GM20431 (cell line): ENCODE results near the gene GAST.

ENCODE experiments used
- in situ Hi-C: fragments of 300-500 bp; cut with MseI, MboI; formaldehyde crosslinking; loops from one replicate; pipeline ENCODE4 v1.15.0; 2020; ENCODE audit warnings: low sequenced_read_pairs; ENCODE audit not compliant: unreplicated experiment

Gene GAST

GRCh38 chr17:41736983-41737679 lies 25.0 kb downstream of the GAST start:
- in situ Hi-C loops, result loop anchor here (10.0 kb wide), 1 partner anchor 68 kb away; no protein-coding TSS in a partner anchor

- in situ Hi-C loops, result loop anchor here (10.0 kb wide), 1 partner anchor 67 kb away; no protein-coding TSS in a partner anchor
Measured at GRCh38 chr17:41737680-41738023, 25.5 kb downstream of the GAST start.

- in situ Hi-C loops, result loop anchor here (10.0 kb wide), 1 partner anchor 67 kb away; no protein-coding TSS in a partner anchor
Measured at GRCh38 chr17:41738077-41738800, 26.1 kb downstream of the GAST start.

GRCh38 chr17:41738801-41739112 lies 26.6 kb downstream of the GAST start:
- in situ Hi-C loops, result loop anchor here (10.0 kb wide), 1 partner anchor 66 kb away; no protein-coding TSS in a partner anchor

GRCh38 chr17:41739661-41740352 lies 27.7 kb downstream of the GAST start:
- in situ Hi-C loops, result loop anchor here (10.0 kb wide), 1 partner anchor 65 kb away; no protein-coding TSS in a partner anchor

GRCh38 chr17:41740506-41740905 lies 28.4 kb downstream of the GAST start:
- in situ Hi-C loops, result no loop called here

GRCh38 chr17:41741709-41742108 lies 29.6 kb downstream of the GAST start:
- in situ Hi-C loops, result no loop called here

- in situ Hi-C loops, result no loop called here
Measured at GRCh38 chr17:41748275-41748674, 36.1 kb downstream of the GAST start.

GRCh38 chr17:41750862-41751261 lies 38.7 kb downstream of the GAST start:
- in situ Hi-C loops, result no loop called here

- in situ Hi-C loops, result no loop called here
Measured at GRCh38 chr17:41751288-41751687, 39.2 kb downstream of the GAST start.

GRCh38 chr17:41754066-41754465 lies 41.9 kb downstream of the GAST start:
- in situ Hi-C loops, result no loop called here

- in situ Hi-C loops, result no loop called here
Measured at GRCh38 chr17:41758601-41759000, 46.5 kb downstream of the GAST start.

GRCh38 chr17:41760878-41761277 lies 48.7 kb downstream of the GAST start:
- in situ Hi-C loops, result no loop called here

- in situ Hi-C loops, result no loop called here
Measured at GRCh38 chr17:41762391-41762790, 50.3 kb downstream of the GAST start.

- in situ Hi-C loops, result no loop called here
Measured at GRCh38 chr17:41762841-41763240, 50.7 kb downstream of the GAST start.

GRCh38 chr17:41763327-41763726 lies 51.2 kb downstream of the GAST start:
- in situ Hi-C loops, result no loop called here
